MV-4-11 (cell line): Measurements from ENCODE around the gene LAPTM5.

Source experiments
- DNase-seq: peaks from one replicate; lab custom pipeline; 2025; lab: John Stamatoyannopoulos, UW

LAPTM5 gene

GRCh38 chr1:30714536-30715090, 43.0 kb downstream of the LAPTM5 start:
- no peak for DNase-seq

GRCh38 chr1:30714025-30714424, 43.5 kb downstream of the LAPTM5 start:
- DNase-seq: no peak

DNA sequence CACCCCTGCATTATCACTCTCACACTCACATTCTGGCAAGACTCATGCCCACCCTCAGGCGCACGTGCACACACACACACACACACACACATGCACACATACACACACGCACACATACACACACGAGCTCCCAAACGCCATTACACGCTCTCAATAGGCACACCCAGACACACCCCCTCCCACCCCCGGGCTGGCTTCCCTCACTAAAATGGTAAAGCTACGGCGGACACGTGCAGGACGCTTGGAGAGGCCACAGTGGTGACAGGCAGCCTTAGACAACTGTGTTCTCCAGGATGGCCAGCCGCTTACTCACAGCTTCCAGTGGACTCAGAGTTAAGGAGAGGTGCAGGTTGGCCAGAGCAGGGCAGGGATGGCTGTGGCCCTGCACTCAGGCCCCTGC, 44.3 kb downstream of the LAPTM5 start:
- DNase-seq: no peak

- no peak for DNase-seq
Measured at GRCh38 chr1:30712583-30712982, 45.0 kb downstream of the LAPTM5 start.

DNA sequence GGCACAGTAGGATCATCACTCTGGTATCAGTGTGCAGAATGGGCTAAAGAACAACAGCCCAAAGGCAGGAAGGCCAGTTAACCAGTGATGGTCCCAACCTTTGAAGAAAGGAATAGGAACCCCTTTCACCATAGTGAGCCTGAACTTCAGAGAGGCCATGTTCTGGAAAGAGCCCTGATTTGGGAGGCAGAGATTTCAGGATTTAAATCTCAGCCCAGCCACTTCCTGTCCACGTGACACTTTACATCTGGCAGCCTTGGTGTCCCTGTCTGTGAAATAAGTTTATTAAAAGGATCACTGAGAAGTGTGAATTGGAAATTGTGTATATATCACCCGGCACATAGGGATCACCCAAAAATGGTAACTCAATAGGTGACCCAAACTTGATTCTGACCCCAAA, 47.2 kb downstream of the LAPTM5 start:
- no peak for DNase-seq

- no peak for DNase-seq
Measured at GRCh38 chr1:30708361-30708728, 49.2 kb downstream of the LAPTM5 start.

GRCh38 chr1:30707412-30708360, 49.9 kb downstream of the LAPTM5 start:
- DNase-seq: peak; percentile 23

DNA sequence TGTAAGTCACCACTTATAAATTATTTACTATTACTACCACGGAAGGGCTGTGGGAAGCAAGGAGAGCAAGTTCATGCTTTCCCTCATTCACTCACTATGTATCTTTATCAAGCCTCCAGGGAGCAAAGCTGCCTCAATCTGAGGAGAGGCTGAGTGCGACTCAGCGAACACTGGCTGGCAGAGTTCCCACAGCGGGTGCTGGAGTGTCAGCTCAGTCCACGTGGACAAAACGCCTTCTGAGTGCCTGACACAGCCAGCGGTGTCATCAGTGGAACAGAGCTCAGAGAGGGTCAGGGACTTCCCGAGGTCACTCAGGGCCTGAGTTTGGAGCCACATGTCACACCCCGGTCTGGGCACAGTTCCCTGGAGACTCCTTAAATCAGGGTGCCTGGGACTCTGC, 51.0 kb downstream of the LAPTM5 start:
- no peak for DNase-seq

DNA sequence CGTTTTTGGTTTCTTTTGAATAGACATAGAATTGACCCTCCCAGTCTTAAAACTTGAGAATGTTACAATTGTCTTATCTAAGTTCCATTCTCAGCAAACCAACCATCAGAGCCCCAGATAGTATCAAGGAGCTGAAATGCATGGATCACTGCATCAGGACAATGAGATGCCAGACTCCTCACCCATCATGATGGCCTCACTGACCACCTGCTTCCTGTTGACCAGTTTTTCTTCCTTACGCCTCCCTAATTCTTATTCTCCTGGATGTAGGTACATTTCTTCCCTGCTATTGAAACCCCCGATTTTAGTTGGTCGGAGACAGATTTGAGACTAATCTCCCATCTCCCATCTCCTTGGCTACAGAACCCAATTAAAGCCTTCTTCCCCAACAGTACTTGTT, 51.9 kb downstream of the LAPTM5 start:
- DNase-seq: no peak

DNA sequence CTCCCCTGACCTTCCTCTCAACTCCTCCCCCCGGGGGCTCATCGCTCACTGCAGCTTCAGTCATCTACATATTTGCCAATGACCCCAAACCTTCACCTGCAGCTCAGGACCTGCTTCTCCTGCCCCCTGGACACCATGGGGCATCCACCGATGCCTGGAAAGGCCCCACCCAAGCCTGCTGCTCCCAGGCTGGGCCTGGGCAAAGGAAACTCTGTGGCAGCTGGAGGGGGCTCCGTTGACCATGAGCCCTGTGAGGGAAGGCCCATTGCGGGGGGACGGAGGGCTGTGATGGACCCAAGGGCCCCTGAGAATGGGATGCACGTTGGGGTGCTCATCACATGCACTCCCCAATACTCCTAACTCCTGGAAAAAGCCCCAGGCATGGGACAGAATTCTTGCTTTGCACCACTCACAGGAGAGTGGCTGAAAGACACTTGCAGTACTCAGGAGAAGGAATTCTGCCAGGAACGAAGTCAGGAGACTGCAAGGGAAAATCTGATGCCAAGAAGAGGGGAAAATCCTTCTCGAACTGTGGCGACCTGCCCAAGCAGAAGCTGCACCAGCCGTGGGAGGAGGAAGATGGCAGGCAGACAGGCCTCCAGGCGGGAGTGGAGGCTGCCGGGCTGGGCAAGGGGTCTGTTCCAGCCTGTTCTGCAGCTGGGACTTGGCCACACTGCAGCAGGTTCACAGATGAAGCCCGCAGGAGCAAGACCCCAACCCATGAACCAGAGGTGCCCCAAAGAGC, 52.6 kb downstream of the LAPTM5 start:
- DNase-seq: no peak

- DNase-seq: no peak
Measured at GRCh38 chr1:30704271-30704670, 53.3 kb downstream of the LAPTM5 start.

- no peak for DNase-seq
Measured at GRCh38 chr1:30702823-30703222, 54.8 kb downstream of the LAPTM5 start.

- DNase-seq: no peak
Measured at GRCh38 chr1:30701258-30701633, 56.3 kb downstream of the LAPTM5 start.

GRCh38 chr1:30700528-30701257, 56.9 kb downstream of the LAPTM5 start:
- no peak for DNase-seq

GRCh38 chr1:30699762-30700161, 57.8 kb downstream of the LAPTM5 start:
- DNase-seq: no peak

DNA sequence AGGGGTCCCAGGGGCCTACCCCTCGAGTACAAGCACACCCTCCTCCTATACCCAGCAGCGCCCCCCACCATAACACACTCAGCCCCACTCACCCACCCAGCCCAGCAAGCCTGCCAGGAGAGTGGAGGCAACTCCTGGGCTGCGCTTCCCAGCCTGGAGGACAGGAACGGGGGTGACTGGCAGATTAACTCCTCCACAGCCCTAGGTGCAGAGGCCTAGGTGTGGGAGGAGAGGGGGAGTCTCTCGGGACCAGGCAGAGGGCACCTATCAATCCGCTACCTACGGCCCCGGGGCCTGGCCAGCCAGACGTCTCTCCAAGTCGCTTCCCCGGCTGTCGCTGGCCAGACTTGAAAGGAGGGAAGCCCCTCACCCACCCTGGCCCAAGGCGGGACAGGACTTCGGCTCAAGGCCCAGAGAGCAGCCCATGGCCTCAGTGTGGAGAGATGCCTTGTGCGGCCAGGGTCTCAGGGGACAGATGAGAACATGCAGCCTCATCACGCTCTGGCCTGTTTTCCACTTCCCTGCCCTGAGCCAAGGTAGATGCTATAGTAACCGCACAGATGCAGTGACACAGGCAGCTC, 59.1 kb downstream of the LAPTM5 start:
- DNase-seq: no peak

DNA sequence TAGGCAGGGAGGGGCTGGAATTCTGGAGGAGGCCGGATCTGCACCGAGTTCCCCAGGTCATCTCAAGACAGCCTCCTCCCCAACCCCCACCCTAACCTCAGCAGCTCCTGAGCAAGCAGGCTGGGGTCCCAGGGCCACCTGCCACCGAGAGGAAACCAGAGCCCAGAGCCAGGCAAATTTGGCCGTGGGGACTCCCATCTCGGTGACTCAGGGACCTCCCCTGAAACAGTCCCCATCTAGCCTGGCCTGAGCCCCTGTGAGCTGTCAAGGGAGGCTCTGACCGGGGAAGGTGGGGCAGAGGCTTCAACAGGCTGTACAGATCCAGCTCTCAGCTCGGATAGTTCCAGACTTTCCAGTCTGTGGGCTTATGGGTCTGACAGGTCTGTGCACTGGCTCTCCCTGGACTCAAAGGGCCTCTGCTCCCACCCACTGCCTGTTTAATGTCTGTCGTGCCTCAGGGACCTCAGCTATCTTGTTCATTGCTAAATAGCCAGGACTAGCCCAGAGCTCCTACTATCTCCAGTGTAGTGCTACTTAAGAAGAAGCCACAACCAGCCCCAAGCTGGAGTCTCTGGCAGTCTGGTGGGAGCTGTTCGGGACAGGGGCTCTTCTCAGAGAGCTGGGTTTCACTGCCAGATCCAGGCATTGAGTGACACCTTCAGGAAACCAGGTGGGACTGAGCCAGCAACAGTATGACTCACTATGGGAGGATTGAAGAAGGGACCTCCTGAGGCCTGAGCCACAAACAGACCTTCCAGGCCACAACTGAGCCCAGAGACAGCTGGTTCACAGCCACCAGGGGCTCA, 59.8 kb downstream of the LAPTM5 start:
- DNase-seq: no peak

GRCh38 chr1:30696831-30697230, 60.7 kb downstream of the LAPTM5 start:
- no peak for DNase-seq

DNA sequence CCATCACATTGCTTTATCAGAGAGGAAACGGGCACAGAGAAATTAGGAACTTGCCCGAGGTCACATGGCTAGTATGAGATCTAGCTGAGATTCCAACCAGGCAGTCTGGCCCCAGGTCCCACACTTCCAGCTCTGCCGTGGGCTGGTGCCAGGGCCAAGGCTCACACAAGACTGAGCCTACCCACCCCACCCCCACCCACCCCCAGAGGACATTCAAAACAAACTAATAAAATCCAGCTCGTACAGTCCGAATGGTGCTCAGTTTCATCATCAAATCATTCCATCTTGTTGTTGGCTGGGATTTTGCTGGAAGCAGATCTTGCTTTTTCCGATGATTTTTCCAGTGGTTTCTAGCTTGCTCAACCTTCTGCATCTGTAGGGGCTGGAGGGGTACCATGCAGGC, 62.1 kb downstream of the LAPTM5 start:
- no peak for DNase-seq

DNA sequence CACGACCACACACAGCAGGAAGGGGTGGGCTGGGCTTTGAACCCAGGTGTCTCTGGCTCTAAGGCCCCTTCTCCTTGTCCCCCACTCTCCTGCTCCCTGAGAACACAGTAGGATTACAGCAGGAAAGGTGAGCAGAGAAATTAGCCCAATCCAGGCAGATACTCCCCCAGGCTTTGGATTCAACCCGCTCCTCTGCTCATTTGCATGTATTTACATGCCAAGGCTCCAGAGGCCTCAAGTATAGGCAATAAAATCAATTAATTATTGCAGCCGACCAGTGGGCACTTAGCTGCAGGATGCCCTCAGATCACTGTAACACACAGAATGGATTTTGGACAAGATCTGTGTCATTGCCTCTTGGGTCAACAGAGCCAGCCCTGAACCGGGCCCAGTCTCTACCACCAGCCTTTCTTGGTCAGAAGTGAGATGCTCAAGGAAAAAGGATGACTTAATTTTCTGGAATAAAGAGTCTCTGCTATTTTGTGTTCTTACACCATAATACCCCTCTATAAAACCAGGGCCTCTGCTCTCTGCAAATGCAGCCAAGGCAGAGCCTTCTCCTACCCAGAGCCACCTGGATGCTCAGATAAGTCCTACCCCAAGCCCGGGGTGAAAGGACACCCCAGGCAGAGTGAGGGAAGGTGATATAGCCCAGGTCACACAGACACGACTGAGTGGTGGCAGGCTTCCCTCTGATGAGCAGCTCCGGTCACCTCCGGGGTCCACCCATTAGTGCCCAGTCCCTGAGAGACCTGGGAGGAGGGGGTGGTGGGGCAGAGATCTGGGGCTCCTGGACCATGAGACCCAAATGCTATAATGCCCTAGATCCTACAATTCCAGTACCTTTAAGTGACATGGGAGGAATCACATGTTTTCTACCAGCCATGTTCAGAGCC, 63.0 kb downstream of the LAPTM5 start:
- no peak for DNase-seq
